ENCODE measurements around the gene RYR3.

GRCh38 chr15:33395846-33396245 lies 85.1 kb downstream of the RYR3 start:
- TF ChIP-seq MYNN (CRISPR knock-in tag; IDR thresholded peaks at IDR 0.05; ENCODE audit: low read depth), result no peak
- TF ChIP-seq ZNF232 (CRISPR knock-in tag; IDR thresholded peaks at IDR 0.05; ENCODE audit: borderline replicate concordance), result no peak
- no peak for TF ChIP-seq MLLT10 (CRISPR knock-in tag; IDR thresholded peaks at IDR 0.05)
- TF ChIP-seq EZH2 (conservative IDR thresholded peaks at IDR 0.05; ENCODE audit: low read depth, low read length), result no peak
- TF ChIP-seq ZSCAN31 (CRISPR knock-in tag; IDR thresholded peaks at IDR 0.05; ENCODE audit: low read depth), result no peak
- no peak for TF ChIP-seq SP1 (IDR thresholded peaks at IDR 0.05)
- TF ChIP-seq SP1 (CRISPR knock-in tag; IDR thresholded peaks at IDR 0.05), result no peak
- TF ChIP-seq TOE1 (CRISPR knock-in tag; IDR thresholded peaks at IDR 0.05), result no peak
- TF ChIP-seq, protein P1, sequence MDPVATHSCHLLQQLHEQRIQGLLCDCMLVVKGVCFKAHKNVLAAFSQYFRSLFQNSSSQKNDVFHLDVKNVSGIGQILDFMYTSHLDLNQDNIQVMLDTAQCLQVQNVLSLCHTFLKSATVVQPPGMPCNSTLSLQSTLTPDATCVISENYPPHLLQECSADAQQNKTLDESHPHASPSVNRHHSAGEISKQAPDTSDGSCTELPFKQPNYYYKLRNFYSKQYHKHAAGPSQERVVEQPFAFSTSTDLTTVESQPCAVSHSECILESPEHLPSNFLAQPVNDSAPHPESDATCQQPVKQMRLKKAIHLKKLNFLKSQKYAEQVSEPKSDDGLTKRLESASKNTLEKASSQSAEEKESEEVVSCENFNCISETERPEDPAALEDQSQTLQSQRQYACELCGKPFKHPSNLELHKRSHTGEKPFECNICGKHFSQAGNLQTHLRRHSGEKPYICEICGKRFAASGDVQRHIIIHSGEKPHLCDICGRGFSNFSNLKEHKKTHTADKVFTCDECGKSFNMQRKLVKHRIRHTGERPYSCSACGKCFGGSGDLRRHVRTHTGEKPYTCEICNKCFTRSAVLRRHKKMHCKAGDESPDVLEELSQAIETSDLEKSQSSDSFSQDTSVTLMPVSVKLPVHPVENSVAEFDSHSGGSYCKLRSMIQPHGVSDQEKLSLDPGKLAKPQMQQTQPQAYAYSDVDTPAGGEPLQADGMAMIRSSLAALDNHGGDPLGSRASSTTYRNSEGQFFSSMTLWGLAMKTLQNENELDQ (CRISPR knock-in tag; IDR thresholded peaks at IDR 0.05; ENCODE audit: borderline replicate concordance), result no peak
- TF ChIP-seq MXD3 (CRISPR knock-in tag; IDR thresholded peaks at IDR 0.05), result no peak
- no peak for TF ChIP-seq ZNF10 (CRISPR knock-in tag; IDR thresholded peaks at IDR 0.05; ENCODE audit: borderline replicate concordance, low read depth)
- no peak for TF ChIP-seq TSC22D2 (CRISPR knock-in tag; IDR thresholded peaks at IDR 0.05; ENCODE audit: borderline replicate concordance)
- no peak for TF ChIP-seq CEBPB (IDR thresholded peaks at IDR 0.05; ENCODE audit: borderline replicate concordance, low read depth, low read length)
- no peak for TF ChIP-seq POLR2AphosphoS5 (IDR thresholded peaks at IDR 0.05; ENCODE audit: low read depth, low read length)
- no peak for TF ChIP-seq SRF (IDR thresholded peaks at IDR 0.05; ENCODE audit: low read depth, low read length)

Measured in HepG2 (cell line).